Stimulated activated CD8-positive, alpha-beta memory T cell treated with anti-CD3 and anti-CD28 coated beads, Interleukin-4, amount 100 ng/mL, for 1 hour (primary cell): ENCODE results near the gene SCG2.

Experiments
- DNase-seq, 2 donors: peaks; one replicate each; pipeline ENCODE4 v3.0.0-alpha.2; 2020; ENCODE audit warnings: low read depth in 2 of 2, low spot score in 1 of 2

The SCG2 gene, protein sequence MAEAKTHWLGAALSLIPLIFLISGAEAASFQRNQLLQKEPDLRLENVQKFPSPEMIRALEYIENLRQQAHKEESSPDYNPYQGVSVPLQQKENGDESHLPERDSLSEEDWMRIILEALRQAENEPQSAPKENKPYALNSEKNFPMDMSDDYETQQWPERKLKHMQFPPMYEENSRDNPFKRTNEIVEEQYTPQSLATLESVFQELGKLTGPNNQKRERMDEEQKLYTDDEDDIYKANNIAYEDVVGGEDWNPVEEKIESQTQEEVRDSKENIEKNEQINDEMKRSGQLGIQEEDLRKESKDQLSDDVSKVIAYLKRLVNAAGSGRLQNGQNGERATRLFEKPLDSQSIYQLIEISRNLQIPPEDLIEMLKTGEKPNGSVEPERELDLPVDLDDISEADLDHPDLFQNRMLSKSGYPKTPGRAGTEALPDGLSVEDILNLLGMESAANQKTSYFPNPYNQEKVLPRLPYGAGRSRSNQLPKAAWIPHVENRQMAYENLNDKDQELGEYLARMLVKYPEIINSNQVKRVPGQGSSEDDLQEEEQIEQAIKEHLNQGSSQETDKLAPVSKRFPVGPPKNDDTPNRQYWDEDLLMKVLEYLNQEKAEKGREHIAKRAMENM

DNA sequence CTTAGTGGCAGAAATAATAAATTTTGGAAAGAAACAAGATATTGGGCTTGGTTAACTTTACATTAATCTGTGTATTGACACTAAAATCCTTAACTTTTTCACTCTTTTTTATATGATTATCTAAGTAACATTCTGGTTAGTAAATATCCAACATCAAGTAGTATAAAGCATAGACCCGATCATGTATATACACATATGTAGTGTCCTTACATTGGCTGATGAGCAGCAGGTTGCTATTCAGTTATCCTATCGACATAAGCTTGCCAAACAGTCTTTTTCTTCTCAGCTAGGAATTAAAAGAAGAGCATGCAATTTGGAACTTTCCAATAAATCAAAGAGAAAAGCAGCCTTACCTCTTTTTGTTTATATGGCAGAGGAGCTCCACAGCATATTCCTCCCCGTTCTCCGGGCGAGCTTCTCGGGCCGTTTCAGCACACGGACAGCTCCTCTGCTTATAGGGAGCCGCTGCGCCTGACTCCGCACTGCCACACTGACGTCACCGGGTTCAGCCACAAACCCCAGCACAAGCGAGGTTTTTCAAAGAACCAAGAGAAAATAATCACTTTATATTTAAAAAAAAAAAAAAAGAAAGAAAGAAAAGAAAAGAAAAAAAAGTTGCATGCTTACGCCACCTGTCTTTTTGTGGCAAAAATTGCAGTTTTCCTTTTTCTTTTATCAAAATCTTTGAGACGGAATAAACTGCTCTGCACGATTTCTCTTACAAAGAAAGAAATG lies at the start of gene SCG2:
Gene SCG2, minus strand, starts transcription at position 430 of the 735 bp plus-strand sequence. CDS start 3,079 bp downstream, outside the sequence.
- no peak for DNase-seq

DNA sequence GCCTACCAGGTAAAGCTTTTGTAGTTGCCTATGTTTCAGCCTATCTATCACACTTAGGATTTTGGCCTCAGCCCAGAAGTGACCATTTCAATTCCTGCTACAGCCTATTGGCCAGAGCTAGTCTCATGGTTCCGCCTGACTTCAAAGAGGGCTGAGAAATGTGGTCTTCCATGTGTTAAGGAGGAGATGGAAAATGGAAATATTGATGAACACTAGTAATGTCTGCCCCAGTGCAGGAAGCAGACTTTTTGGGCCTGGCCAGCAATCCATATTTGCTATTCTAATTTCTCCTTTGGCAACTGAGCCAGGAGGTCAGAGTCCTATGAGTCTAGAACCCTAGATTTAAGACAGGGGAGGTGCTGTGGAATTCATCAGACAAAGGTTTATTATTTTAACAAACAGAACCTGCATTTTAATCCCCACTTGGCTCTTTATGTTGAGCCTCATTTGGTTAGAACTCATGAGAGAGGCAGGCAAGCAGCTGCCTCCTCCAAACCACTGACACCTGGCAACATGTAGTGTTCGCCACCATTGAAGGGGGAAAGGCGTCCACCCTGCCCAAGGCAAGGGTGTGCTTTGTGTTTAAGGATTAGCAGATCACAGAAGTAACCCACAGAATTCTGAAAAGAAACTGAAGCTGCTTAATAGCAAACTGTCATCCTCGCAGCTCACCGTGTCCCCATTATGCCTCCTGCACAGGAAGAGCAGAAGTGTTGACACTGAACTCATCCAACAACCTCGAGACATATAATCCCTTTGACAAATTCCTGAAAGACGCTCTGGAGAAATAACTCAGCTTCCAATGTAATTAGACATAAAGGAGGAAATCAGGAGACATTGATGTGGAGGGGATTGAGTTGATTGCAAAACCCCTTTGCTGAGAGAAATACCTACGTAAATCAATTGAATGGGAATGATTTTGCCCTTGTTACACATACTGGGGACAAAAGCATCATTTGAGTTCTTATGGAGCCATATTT lies 47.7 kb upstream of the SCG2 start:
- DNase-seq: no peak

DNA sequence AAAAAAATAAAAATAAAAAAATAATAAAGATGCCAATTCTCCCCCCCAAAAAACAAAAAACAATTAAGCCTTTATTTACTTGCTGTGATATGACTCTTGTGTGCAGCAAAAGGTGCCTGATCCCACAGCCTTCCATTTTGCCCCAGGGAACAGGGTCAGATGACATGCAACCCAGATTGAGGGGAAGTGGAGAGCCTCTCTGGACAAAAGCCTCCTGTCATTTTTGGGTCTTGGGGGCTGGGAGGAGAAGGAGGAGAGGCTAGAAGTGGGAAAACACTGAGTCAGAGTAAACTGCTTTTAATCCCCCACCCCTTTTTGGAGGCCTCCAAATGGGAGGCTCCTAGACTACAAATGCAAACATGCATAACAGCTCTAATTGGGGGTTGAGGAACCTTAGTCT lies 46.6 kb upstream of the SCG2 start:
- no peak for DNase-seq

DNA sequence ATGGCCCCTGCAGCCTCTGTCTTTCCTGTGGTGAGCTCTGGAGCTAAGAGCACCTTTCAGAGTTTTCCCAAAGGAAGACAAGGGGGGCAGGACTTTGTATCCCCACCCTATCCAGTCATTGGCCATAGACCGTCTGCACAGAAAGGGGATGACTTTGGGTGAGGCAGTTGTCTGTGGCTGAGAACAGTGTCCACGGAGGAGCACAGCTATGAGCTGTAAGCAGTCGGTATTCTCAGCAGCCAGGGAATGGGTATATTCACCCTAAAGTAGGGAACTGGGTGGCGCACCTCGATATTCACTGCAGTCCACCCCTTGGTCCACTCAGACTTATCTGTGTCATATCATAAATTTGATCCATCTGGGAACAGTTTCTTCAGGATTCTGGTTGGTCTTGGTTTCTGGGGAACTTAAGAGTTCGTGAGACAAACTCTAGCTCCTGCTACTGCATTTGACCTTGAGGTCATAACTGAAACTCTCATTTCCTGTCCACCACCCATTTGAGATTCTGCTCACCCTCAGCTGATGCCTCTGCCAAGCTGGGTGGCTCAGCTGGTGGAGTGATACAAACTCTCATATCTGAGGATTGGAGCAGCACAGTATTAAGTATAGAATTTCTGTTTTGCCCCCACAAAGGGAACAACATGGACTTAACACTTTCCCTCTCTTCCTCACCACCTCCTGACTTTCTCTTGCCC lies 45.2 kb upstream of the SCG2 start:
- no peak for DNase-seq

DNA sequence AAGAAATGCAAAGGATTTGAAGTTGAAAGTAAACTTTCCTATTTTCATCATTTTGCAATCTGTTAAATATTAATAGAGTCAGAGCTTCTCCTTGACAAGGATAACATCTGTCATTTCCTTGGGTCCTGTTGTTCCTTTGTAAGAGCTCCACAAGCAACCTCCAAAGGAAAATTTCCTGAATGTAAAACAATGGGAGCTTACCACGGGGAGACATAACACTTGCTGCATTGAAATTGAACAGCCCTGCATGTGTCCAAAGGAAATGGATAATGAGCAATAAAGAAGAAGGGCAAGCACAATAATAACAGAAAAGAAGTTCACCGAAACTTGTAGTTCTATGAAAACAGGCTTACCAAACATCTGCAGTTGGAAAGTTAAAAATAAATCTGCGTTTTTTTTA lies 42.0 kb upstream of the SCG2 start:
- no peak for DNase-seq

DNA sequence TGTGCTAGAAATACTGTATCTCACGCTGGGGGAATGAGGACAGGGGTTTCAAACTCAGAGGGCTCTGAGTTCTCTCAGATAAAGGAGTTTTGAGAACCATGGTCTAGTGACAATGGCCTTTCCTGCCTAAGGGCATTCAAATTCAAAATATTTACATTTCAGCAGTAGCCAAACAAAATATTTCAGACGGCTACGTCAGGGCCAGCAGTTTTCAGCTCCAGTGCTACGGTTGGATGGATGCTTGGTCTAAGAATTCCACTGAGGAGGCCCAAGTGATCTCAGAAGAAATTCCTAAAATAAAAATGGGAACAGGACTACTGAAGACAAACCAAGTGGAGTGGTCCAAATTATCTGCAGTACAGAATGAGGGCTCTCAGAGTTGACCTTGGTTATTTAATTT lies 41.1 kb upstream of the SCG2 start:
- DNase-seq: no peak

DNA sequence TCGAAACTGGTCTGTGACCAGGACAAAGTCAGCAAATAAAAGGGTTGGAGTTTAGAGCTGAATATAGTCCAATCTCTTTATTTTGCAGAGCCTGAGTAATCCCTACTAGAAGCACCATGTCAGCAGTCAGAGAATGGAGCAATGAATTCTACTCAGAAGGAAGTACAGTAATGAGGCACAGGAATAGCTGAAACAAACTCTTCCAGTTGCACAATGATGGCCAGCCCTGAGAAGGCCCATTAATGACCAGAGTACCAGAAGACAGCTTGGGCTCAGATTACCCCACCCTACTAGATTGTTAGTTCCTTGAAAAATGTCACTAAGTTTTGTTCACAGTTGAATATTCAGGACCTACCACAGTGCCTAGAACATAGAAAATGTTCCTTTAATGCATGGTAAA lies 40.3 kb upstream of the SCG2 start:
- no peak for DNase-seq

DNA sequence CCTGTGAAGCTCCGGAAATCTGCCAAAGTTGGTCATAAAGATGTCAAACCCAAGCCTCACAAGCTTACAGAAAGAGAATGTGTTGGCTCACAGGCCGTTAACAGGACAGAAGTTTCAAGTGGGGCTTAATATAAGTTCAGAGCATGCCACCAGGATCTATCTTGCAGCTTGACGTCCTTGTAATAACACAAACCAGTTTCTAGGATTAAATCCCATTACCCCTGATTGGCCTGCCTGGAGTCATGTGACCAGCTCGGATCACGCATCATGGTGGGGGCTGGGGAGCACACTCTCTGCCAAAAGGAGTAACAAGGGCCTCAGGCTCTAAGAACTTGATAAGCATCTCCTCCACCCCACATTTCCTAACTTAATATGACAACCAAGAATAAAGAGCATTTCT lies 38.9 kb upstream of the SCG2 start:
- DNase-seq: no peak

DNA sequence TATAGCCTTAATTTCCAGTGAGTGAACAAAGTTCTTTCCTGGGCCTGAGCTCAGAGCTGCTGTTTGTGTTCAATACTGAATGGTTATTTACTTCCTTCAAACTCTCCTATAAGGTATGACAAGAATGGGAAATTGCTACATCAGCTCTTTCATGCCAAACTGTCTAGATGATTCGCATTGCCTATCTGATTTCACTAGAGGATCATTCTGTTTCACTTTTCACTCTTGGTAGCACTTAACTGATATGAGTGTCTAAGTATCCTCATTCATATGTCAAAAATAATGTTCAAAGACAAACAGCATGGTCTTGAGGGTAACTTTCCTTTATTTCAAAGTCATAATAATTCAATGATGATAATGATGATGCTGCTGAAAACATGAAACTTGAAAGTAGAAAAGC lies 32.9 kb upstream of the SCG2 start:
- DNase-seq: no peak

DNA sequence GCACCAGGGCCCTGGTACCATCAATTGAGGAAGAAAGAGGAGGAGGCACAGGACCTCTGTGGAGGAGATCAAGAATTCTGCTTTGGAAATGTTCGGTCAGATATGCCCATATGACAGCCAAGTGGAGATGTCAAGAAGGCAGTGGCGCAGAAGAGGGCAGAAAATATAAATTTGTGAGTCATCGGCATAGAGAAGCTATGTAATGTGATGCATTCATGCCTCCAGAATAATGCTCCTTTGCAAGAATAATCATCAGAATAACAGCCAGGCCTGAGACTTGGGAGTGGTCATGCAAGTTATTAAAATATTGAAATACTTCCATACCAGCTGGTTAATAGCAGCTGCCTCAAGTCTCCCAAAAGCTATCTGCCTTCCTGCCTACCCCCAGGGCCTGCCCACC lies 32.1 kb upstream of the SCG2 start:
- no peak for DNase-seq

DNA sequence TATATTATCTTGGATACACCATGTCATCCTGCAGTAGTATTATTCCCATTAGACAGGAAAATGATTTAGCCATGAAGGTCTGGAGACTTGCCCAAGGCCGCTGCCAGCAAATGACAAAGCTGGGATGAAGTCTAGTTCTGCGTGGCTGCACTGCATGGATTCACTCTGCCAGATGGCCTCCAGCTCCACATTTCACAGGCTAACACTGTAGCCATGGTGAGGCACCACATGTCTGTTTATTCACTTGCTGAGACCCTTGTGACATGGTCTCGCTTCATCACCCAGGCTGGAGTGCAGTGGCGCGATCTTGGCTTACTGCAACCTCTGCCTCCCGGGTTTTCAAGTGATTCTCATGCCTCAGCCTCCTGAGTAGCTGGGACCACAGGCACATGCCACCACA lies 31.5 kb upstream of the SCG2 start:
- DNase-seq: no peak

DNA sequence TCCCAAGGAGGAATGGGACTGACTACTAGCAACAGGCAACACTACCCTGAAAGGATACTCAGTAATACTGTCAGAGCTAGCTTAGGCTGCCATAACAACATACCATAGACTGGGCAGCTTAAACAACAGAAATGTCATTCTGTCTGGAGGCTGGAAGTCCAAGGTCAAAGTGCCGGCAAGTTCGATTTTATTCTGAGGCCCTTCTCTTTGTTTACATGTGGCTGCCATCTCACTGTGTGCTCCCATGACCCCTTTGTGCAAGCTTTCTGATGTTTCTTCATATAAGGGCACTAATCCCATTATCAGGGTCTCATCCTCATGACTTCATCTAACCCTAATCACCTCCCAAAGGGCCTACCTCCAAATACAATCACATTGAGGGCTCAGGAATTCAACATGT lies 30.7 kb upstream of the SCG2 start:
- no peak for DNase-seq

DNA sequence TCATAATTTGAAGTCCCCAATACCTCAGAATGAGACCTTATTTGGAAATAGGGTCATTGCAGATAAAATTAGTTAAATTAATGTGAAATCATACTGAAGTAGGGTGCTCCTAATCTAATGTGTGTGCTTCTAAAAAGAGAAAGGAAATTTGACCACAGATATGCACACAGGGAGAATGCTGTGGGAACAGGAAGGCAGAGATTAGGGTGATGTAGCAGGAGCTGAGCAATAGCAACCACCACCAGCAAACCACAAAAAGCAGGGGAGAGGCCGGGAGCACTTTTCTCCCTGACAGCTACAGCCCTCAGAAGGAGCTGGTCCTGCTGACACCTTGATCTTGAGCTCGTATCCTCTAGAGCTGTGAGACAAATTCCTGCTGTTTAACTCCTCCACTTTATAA lies 24.6 kb upstream of the SCG2 start:
- DNase-seq: no peak

DNA sequence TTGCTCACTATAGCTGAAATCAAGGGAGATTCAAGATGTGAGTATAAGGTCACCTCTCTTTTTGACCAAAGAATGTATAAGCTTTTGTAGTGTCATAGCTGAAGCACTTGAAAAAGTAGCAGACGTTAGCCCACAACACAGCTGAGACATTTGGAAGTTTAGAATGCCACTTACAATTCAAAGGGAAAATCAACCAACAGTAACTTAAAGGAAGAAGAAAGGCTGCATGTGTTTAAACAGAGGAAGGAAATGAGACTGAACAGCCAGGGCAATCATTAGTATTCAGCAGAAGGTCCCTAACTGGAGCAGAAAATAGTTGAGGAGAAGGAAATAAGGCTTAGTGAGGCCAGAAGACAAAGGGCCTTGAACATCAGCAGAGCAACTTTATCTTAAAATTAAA lies 23.5 kb upstream of the SCG2 start:
- DNase-seq: no peak

DNA sequence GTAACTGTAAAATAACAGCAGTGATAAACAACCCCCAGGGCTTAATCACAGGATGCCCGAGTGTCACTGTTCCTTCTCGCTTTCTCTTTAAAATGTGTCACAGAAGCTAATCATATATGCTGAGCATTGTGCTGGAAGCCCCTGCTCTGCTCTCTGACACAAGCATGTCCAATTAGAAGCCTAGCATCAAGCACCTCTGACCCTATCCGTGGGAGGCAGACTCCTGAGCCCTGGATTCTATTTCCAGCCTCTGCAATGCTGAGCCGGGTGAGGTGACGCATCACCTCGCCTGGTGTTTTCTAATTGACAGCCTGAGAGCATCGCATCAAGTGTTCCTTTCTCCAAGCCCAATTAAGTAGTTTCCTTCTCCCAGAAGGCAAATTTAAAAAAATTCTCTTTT lies 19.7 kb upstream of the SCG2 start:
- no peak for DNase-seq

DNA sequence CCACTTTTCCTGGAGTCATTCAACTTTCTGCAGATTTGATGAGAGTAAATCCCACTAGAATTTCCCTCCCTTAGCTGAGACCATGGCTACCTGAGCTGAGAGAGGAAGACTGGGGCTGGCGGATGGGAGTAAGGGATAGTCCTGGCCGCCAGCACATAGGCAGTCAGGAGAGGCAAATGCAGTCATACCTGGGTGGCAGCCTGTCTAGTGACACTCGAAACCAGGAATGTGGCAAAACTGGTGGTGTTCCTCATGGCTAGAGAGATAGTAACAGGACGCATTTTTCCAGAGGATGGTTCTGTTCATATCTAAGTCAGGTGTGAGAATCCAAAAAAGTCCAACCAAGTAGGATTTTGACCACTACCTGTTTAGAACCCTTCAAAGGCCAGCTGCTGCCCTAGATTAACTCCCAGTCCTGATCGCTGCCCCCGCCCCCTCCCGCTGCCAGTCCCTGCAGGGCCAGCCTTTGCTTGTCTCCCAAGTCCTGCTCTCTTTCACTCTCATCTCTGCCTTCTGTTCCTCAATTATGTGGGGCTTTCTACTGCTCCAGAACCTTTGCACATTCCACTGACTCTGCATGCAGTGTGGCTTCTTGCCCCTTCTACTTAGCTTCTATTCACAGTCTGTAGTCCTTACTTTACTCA lies 17.4 kb upstream of the SCG2 start:
- DNase-seq: no peak

DNA sequence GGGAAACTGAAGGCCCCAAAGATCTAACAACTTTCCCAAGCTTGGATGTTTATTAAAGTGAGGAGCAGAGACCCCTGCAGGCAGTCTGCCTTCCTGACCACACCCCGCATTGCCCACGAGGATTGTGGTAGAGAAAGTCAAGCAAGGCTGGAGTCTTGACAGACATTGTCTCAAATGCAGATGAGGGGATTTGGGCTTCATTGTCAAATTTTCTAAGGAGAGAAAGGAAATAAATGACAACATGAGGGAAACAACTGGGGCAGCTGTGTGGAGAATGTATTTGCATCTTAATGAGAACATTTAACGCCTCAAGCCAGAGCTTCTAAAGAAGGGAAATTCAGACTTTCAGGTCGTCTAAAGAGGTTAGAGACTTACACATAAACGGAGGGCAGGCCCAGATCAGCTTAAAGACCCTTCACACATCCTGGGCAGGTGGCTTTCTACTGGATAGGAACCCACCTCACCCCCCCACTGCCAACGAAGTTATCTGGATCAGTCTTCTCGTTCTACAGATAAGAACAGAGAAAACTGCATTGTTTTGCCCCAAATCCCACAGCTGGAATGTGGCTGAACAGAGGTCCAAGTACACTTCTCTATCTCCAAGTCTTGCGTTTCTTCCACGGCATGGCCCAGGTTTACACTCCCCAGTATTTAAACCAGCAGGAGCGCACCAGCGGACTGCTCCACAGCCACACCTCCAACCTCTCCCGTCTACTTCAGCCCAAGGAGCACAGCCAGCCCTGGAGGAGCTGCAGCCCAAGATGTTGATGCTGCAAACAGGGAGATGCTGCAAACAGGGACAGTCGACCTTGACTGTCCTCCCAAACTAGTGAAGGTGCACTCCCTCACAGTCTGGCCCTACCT lies 16.2 kb upstream of the SCG2 start:
- no peak for DNase-seq

DNA sequence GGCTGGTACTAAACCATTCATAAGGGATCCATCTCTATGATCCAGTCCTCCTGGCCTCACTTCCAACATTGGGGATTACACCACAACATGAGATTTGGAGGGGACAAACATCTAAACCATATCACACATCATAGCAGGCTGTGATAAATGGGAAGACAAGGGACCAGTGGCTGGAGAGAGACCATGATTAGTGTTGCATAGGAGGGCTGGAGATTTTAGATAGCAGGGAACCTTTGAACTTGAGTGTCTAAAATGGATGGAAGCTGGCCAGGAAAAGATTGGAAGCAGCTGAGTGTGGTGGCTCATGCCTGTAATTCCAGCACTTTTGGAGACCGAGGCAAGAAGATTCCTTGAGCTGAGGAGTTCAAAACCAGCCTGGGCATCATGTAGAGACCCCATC lies 12.4 kb upstream of the SCG2 start:
- DNase-seq: no peak
